HG03571 (cell line): ENCODE data around the gene PYY.
"Not testable (repeated sequence)": the region's sequence is repeated elsewhere in the genome, so short reads cannot be mapped to it uniquely, and the experiment has no call there.

ENCODE experiments used
- ATAC-seq: cut with Tn5 transposase; IDR thresholded peaks from one replicate; pipeline ENCODE4 v1.9.1; 2021; ENCODE audit not compliant: unreplicated experiment

Gene PYY

DNA sequence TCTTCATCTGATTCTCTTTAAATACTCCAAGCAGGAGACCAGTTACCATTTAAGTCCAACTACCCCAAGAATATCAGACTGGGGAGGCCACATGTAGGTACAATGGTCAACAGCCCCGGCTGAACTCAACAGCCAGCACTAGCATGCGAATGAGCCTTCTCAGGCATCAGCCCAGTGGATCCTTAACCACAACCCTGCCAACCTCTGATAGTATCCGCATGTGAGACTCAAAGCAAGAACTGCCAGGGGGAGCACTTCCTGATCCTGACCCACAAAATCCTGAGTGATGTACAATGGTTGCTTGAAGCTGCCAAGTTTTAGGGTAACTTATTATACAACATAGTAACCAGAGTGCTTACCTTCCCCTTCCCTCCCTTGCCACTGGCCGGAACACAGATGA lies 4.0 kb downstream of the PYY start:
- ATAC-seq: no peak

DNA sequence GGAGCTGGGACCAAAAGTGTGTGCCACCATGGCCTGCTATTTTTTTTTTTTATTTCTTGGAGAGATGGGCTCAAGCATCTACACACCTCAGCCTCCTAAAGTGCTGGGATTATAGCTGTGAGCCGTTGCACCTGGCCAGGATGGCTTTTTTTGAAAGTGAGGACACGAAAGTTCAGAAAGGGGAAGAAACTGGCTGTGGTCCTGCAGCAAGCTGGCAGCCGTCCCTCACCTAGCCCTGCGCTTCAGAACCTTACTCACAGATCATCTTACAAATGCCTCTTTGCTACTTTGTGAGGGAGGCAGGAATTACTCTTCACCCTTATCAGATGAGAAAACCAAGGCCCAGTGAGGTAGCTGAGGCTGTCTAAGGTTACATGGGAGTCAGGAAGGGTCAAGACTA lies 7.0 kb downstream of the PYY start:
- ATAC-seq: no peak

DNA sequence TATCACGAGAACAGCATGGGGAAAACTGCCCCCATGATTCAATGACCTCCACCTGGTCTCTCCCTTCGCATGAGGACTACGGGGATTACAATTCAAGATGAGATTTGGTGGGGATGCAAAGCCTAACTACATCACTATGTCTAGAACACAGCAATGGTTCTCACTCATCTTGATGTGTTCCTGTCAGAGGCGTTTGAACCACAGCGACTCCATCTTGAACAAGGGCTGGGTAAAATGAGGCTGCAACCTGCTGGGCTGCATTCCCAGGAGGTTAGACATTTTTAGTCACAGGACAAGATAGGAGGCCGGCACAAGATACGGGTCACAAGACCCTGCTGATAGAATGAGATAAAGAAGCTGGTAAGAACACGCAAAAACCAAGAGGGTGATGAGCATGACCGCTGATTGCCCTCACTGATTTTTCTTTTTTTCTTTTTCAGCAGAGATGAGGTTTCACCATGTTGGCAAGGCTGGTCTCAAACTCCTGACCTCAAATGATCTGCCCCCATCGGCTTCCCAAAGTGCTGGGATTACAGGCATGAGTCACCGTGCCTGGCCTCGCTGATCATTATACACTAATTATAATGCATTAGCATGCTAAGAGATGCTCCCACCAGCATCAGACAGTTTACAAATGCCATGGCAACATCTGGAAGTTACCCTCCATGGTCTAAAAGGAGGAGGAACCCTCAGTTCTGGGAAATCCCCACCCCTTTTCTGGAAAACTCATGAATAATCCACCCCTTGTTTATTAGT lies 8.5 kb downstream of the PYY start:
- no peak for ATAC-seq

DNA sequence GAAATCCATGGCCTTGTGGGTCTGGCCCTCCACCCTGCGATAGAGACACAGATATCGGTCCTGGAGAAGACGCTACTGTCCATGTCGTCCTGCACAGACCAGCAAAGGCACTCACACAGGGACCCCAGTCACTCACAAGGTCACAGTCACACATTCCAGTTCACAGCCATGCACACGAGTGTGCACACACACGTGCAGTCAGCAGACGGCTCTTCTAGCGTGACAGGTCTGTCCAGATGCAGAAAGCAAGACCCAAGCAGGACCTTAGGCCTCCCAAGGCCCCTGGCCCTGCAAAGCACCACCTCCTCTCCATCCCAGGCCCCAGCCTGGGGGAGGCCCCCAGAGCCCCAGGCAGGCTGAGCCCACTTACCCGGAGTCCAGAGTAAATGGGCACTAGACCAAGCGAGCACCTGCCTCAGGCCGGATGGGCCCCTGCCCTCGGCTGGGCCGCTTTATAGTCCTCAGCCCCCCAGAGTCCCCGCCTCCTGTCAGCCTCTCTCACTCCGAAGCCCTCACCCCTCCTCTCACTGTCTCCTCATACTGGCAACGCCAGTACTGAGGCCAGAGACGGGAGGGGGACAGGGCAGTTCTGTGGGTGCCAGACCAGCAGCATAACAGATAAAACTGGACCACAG lies 11.6 kb downstream of the PYY start, which contains the start of gene PPY:
TSS of gene PPY (minus strand) at position 426 of the 635 bp plus-strand sequence. CDS start 822 bp downstream, outside the sequence.
- no peak for ATAC-seq

DNA sequence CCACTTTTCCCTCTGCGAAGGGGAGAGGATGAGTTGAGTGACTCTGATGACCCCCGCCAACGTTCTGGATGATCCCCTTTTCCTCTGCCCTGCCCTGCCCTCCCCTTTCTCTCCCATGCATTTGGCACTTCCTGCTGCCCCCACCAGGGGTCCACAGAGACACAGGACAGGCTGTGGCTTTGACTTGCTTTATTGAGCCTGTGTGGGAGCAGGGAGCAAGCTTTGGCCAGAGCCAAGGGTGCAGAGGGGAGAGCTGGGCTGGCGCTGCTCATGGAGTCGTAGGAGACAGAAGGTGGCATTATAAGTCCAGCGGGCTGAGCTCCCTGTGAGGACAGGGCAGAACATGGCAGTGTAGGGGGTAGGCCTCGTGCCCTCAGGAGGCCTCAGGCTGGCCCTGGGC lies 13.1 kb downstream of the PYY start:
- ATAC-seq: no peak

DNA sequence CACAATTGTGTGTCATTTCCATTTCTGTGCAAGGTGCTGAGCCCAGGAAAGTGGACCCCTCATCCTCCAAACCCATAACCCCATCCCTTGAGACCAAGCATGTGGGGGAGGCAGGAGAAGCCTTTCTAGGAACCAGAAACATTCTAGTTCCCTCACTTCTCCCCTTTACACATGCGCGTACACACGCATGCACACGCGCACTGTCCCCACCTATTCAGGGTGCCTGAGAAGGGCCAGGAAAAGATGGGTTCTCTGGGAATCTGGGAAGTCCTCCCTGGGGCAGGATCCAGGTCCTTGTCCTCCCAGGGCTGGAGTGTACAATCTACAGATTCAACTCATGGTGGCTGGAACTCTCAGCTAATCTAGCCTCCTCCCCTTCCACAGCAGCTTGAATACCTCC lies 13.9 kb downstream of the PYY start:
- ATAC-seq: no peak

DNA sequence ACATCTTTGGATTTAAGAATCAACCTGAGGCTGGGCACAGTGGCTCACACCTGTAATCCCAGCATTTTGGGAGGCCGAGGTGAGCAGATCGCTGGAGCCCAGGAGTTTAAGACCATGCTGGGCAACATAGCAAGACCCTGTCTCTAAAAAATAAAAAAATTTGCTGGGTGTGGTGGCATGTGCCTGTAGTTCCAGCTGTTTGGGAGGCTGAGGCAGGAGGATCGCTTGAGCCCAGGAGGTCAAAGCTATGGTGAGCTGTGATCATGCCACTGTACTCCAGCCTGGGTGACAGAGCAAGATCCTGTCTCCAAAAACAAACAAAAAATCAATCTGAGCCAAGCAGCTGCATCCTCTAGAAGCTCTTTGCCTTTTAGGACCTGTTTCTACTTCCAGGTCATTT lies 14.3 kb downstream of the PYY start:
- ATAC-seq: not testable (repeated sequence)

DNA sequence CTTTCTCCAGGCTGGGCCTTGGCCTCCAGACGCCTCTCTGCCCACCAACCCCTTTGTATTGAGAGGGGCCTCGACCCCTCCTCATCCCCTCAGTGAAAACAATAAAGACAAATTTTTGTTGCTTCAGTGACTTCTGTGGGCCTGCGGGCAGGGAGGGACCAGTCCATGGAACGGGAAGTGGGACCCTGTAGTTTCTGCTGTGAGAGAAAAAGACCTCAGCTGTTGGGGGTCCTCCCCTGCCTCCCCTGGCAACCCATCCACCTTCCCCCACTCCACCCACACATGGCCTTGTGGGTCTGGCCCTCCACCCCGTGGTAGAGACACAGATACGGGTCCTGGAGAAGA lies 14.9 kb downstream of the PYY start:
- no peak for ATAC-seq

DNA sequence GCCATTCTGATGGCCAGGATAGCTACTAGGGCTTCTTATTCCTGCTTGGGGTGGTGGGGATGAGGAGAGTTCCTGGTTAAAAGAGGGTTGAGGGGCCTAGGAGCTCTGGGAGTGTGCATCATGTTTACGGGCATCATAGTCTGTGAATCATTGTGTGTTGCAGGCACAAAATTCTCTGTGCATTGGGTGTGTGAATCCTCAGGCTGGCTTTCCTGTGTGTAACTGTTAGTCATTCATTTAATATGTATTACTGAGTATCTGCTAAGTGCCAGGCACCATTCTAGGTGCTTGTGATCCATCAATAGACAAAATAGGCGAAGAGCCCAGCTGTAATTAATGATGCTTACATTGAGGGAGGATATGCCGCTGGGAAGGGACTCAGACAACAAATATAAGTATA lies 17.3 kb downstream of the PYY start:
- no peak for ATAC-seq

DNA sequence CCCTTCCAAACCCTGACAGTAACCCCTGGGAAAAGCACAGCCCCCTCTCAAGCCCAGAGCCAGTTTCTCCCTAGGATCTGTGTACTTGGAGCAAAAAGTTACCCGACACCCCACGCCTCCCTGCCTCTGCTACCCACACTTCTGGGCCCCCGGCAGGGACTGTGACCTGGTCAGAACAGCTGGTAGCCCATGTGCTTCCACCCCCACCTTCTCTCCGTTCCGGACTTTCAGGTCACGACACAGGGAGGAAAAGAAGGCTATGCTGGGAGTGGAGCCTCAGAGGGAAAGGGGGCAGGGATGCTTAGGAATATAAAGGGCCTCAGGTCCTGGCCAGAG lies 17.8 kb downstream of the PYY start:
- no peak for ATAC-seq

DNA sequence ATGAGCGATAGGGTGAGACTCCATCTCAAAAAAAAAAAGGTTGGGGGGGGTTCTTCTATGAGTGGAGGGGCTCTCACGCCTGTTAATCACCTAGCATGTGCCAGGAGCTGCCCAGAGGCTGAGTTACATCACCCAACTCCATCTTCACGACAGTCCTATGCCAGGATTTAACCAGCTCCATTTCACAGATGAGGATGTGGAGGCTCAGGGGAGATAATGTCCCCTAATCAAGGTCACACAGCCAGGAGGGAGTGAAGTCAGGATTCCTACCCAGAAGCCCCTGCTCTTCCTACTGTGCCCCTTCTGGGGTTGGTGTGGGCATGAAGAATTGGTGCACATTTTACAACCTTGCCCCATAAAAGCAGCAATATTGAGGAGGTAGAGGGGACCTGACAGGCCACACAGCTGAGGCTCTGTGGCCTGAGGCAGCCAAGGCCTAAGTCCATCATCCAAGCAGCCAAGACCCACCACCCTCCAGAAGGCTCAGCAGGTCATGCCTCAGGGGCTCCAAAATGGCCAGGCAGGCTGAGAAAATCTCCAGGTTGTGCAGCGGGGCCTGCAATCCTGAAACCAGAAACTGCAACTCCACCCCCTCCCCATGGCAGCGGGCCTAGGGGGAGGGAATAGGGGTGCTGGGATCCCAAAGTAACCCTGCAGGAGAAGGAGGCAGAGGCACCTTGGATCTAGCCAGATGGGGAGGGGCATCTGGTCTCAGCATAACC lies 18.4 kb downstream of the PYY start:
- ATAC-seq: no peak

DNA sequence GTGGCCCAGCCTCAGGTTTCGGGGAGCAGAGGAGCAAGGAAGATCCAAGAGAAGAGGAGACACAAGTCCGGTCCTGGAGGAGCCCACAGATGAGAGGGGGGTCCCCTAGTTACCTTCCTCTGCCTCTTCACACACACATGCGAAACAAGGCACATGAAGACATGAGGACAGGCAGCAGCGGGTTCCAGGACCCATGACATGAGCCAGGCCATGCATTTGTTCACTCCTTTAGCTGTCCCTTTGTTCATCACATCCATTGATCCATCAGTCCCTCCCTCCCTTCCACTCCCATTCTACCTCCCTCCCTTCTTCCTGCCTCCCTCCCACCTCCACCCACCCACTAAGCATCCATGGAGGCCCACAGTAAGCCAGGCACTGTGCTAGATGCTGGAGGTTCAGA lies 20.8 kb downstream of the PYY start:
- no peak for ATAC-seq

DNA sequence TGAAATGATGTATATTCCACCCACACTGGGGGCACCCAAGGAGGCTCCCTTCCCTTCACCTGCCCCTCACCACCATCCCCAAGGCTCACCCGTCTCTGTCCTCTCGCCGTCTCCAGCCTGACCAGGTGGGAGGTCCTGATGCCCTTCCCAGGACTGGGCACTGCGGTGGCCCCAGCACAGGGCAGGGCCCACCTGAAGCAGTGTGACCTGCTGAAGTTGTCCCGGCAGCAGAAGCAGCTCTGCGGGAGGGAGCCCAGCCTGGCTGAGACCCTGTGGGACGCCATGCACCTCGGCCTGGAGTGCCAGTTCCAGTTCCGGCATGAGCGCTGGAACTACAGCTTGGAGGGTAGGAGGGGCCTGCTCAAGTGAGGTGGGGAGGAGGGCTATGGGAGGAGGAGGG lies 21.4 kb downstream of the PYY start:
- no peak for ATAC-seq

DNA sequence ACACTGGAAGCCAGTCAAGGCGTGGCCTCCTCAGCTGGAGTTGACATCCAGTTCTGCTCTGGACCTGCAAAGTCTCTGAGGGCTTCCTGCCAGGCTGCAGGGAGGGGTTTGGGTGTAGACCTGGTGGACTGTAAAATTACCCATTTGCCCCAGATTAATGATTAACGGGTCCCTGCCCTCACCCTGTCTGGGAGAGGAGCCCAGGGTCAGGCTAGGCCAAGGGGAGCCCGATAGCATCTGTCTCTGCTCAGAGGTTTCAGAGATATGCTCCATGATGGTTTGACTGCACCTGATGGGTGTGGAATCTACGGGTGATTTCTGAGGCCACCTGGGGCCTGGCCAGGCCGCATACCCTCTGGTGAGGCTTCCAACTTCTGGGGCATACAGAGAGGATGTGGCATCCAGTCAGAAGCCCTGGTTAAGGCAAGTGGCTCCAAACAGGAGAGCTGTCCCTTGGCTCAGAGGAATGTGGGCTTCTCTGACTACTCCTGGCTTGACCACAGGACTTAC lies 22.6 kb downstream of the PYY start:
- ATAC-seq: no peak

DNA sequence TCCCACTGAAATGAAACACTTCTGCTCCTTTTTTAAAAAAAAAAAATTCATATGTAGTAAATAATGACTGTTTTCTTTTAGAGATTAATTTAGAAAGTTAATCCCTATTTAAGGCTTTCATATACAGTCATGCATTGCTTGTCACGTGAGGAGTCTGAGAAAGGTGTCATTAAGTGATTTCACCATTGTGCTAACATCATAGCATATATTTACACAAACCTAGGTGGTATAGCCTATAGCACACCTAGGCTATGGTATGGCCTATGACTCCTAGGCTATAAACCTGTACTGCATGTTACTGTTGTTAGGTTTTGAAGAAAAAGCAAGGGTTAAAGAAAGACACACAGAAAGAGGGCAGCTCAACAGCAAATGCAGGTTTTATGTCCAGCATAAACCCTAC lies 25.1 kb downstream of the PYY start:
- ATAC-seq: no peak

DNA sequence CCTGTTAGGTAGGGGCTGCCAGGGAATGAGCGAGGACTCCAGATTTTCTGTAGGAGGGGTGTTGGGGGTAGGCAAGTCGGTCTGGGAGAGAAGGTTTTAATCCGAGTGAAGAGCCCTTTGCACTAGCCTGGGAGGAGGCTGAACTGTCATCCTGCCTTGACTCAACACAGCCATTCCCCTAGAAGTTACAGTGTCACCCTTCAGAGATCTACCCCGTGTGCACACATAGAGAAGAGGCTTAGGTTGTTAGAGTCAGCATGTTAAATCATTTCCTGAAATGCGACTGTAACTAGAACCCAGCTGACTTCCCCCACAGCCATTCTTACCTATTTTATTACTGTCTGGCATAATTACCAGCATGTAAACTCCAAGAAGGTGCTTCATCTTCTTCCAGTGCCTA lies 25.8 kb downstream of the PYY start:
- not testable (repeated sequence) for ATAC-seq

DNA sequence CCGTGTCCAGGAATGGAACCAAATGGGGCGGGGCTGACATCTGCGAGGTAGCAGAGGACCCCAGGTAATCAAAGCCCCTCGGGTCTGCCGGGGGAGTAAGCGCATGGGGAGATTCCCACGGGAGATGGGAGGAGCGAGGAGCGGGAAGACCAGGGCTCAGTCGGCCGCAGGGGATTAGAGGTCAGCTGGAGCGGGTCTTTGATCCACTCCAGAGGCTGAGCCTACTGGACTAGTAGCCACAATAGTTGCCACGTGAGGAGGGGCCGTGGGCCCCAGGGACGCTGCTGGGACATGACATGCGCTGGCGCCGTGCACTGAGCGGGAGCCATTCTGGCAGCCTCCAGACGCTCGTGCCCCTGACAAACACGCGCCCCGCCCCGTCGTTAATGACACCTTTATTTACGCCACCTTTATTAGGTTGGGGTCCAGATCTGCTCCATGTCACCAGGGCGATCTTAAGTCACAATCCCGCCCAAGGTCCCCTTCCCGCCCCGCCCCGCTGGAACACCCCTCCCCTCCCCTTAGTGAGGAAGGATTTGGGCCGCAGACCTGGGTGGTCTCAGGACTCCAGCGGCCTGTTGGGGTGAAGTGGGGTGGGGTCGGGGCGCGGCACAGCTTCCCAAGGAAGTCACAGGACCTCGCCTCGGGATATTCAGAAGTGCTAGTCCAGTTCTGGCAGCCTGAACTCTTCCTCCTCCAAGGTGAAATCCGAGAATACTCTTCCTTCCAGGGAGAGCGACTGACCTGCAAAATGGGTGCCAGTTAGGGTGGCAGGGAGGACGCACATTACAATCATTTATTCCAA lies 26.5 kb downstream of the PYY start:
- no peak for ATAC-seq

DNA sequence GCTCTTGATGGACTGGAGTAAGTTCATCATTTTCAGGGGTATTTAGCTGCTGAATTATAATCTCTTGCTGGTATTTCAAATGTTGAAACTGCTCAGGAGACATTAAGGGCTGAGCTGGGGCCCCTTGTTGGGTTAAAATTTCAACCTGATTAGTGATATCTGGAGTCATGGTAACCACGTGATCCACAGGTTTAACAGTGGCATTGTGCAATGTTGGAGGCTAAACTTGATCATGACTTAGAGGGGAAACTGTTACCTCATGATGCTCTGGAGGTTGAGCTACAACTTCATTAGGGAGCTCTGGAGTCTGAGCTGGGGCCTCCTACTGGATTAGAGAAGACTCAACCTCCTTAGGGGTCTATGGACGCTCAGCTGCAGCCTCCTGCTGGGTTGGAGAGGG lies 29.2 kb downstream of the PYY start:
- no peak for ATAC-seq

DNA sequence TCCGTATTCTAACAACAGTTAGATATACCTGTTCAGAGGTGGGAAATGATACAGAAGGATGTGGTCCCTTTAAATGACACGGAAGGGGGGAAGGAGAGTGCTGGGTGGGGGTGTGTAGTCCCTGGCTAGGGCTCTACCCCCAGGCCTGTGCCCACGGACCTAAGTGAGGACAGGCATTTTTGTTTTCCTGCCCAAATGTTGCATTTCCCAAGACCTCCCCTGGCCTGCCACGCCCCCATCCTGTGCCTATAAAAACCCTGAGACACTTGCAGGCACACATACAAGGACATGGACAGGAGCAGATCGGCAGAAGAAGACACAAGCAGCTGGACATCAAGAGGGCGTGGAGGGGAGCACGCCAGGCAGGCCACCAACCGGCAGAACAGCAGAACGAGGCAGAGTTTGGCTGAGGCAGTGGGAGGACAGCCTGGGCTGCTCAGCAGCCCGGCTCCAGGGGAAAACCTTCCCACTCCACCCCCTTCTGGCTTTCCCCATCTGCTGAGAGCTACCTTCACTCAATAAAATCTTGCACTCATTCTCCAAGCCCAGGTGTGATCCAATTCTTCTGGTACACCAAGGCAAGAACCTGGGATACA lies 33.1 kb downstream of the PYY start:
- ATAC-seq: no peak

DNA sequence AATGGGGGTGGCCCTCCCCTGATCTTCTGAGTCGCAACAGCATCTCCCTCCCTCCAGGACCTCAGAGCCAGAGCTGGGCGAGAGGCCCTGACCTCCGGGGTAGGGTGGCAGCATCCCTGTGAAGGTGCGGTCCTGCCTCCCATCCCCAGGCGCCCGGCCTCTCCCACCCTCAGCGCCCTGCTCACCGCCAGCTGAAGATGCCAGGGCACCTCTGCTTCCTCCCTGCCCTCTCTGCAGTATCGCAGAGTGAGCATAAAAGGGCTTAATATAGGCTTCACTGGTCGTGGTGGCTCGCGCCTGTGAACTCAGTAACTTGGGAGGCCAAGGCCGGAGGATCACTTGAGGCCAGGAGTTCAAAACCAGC lies 35.7 kb downstream of the PYY start:
- ATAC-seq: no peak
